PC-3 (cell line): ENCODE measurements around the gene HEXB. TPM values are rescaled to one million over a fixed set of nuclear protein-coding genes. Genes with fewer than 3 reads are reported as not detected.

Source experiments
- ATAC-seq: fragments of 200-7000 bp; cut with Tn5 transposase; 2 replicates; pipeline ENCODE4 v1.9.1; 2020; ENCODE audit warnings: mild to moderate bottlenecking, moderate library complexity
- BruUV-seq: library from RNA; stranded (reverse); fragments of 400-500 nt; replicated peaks from 2 replicates; lab custom pipeline; 2021; lab: Mats Ljungman, UMichigan
- CTCF ChIA-PET: fragments of 300-600 bp; sonication (Branson Sonifier 250); formaldehyde crosslinking; loops from one replicate; lab custom pipeline; 2022; ENCODE audit warnings: antibody characterized with exemption; lab: Charles Lee
- POLR2A ChIA-PET: fragments of 300-600 bp; sonication (Branson Sonifier 250); formaldehyde crosslinking; loops from one replicate; lab custom pipeline; 2022; ENCODE audit warnings: antibody characterized with exemption; ENCODE audit not compliant: unreplicated experiment; lab: Charles Lee
- DNase-seq: peaks from one replicate; pipeline ENCODE4 v3.0.0-alpha.2; 2015
- H2AFZ ChIP-seq: fragments of 300-600 bp; sonication (generic); 2 replicates; pipeline ENCODE4 v1.6.0; 2016; ENCODE audit warnings: antibody characterized with exemption, low read length
- H3F3A ChIP-seq: fragments of 300-600 bp; sonication (generic); one replicate; pipeline ENCODE4 v1.6.0; 2017; ENCODE audit warnings: antibody characterized with exemption, low read length, control low read depth, mild to moderate bottlenecking; ENCODE audit not compliant: unreplicated experiment
- H3K27ac ChIP-seq: fragments of 300-600 bp; sonication (generic); 2 replicates; pipeline ENCODE4 v1.5.1; 2016; ENCODE audit warnings: mild to moderate bottlenecking, low read length
- H3K27me3 ChIP-seq: fragments of 300-600 bp; sonication (generic); 2 replicates; pipeline ENCODE4 v1.6.1; 2016; ENCODE audit warnings: low read length, mixed read lengths
- H3K36me3 ChIP-seq: fragments of 300-600 bp; sonication (generic); 2 replicates; pipeline ENCODE4 v1.6.1; 2016; ENCODE audit warnings: low read depth, mixed run types, low read length, mixed read lengths
- H3K4me1 ChIP-seq: fragments of 300-600 bp; sonication (generic); 2 replicates; pipeline ENCODE4 v1.5.1; 2016; ENCODE audit warnings: low read length; ENCODE audit not compliant: insufficient read depth
- H3K4me2 ChIP-seq: fragments of 300-600 bp; sonication (generic); 2 replicates; pipeline ENCODE4 v1.6.0; 2016; ENCODE audit warnings: low read length
- H3K4me3 ChIP-seq: fragments of 300-600 bp; sonication (generic); 2 replicates; pipeline ENCODE4 v1.5.1; 2016; ENCODE audit warnings: mild to moderate bottlenecking, low read length, mixed read lengths
- H3K79me2 ChIP-seq: fragments of 300-600 bp; sonication (generic); 2 replicates; pipeline ENCODE4 v1.6.1; 2017; ENCODE audit warnings: low read length, mixed read lengths
- H3K9ac ChIP-seq: fragments of 300-600 bp; sonication (generic); 2 replicates; pipeline ENCODE4 v1.6.0; 2016; ENCODE audit warnings: mild to moderate bottlenecking, low read length
- H3K9me2 ChIP-seq: fragments of 300-600 bp; sonication (generic); replicated peaks from 2 replicates; pipeline ENCODE4 v1.6.1; 2016; ENCODE audit warnings: mixed run types, low read length, mixed read lengths
- H3K9me3 ChIP-seq: fragments of 300-600 bp; sonication (generic); 2 replicates; pipeline ENCODE4 v1.6.1; 2016; ENCODE audit warnings: low read length, mixed read lengths
- H4K20me1 ChIP-seq: fragments of 300-600 bp; sonication (generic); 2 replicates; pipeline ENCODE4 v1.6.1; 2016; ENCODE audit warnings: low read length, mixed read lengths
- CTCF ChIP-seq: fragments of 300-600 bp; sonication (generic); conservative IDR thresholded peaks from 2 replicates; pipeline ENCODE4 v1.5.1; 2017; ENCODE audit warnings: antibody characterized with exemption, low read depth, mild to moderate bottlenecking, low read length
- EZH2 ChIP-seq: fragments of 300-600 bp; sonication (generic); IDR thresholded peaks from one replicate; pipeline ENCODE4 v1.6.1; 2017; ENCODE audit warnings: antibody characterized with exemption, mild to moderate bottlenecking, low read length; ENCODE audit not compliant: unreplicated experiment
- EZH2phosphoT487 ChIP-seq: fragments of 300-600 bp; sonication (generic); IDR thresholded peaks from 2 replicates; pipeline ENCODE4 v1.6.1; 2018; ENCODE audit warnings: mild to moderate bottlenecking, antibody characterized with exemption, low read length, borderline replicate concordance
- intact Hi-C: fragments of 100-400 bp; cut with micrococcal nuclease; formaldehyde crosslinking; loops from 2 replicates; pipeline ENCODE4 v1.9.0; 2023
- total RNA-seq: library from RNA; depleted of rRNA; stranded (reverse); fragments of >200 nt; gene quantifications from 2 replicates; pipeline ENCODE4 v1.2.3, GENCODE V29; 2014

The HEXB gene
- total RNA-seq, 1 experiment from 2014 or later, result 91.5 TPM

- POLR2A ChIA-PET, result no interaction called here
- Histone ChIP-seq H3K27me3 (no peaks in the 10 kb centered on the region), H3K4me1 (peaks cover 69% of the 10 kb centered on the region), H3K79me2 (peaks cover 73% of the 10 kb centered on the region), H3K4me2 (peak overlapping the region; percentile 89), H3K9me2 (no peaks in the 10 kb centered on the region), H3F3A (peaks cover 19% of the 10 kb centered on the region), H3K9me3 (no peaks in the 10 kb centered on the region), H3K9ac (no peak overlapping the region), H3K4me3 (peak overlapping the region; percentile 91; the same call in 1 of the 2 replicates), H3K27ac (peak overlapping the region; percentile 33; the same call in 1 of the 2 replicates), H4K20me1 (peaks cover 40% of the 10 kb centered on the region), H3K36me3 (peaks cover 19% of the 10 kb centered on the region), H2AFZ (no peak overlapping the region)
- TF ChIP-seq EZH2 (no peak), EZH2phosphoT487 (no peak), CTCF (no peak)
- ATAC-seq, result no peak
- intact Hi-C loops, result no loop called here
- peak; percentile 89 for DNase-seq
- BruUV-seq, result no TSS peak
- CTCF ChIA-PET, result no interaction called here
Observed at GRCh38 chr5:74636552-74636951, 48.5 kb upstream of the HEXB start.

- CTCF ChIA-PET, result interaction anchor here (1.0 kb wide), 1 partner anchor 95 kb away, joined by 5 read pairs; no protein-coding TSS in a partner anchor
- no peaks in the 10 kb centered on the region for H3K9me3 ChIP-seq
- peak overlapping the region; percentile 78; the same call in 1 of the 2 replicates for H3K9ac ChIP-seq
- peaks cover 61% of the 10 kb centered on the region for H3K79me2 ChIP-seq
- no peak for TF ChIP-seq EZH2
- no peak for TF ChIP-seq EZH2phosphoT487
- TF ChIP-seq CTCF, result no peak
- H3K4me2 ChIP-seq, result peak overlapping the region; percentile 89
- peaks cover 69% of the 10 kb centered on the region for H3K4me1 ChIP-seq
- POLR2A ChIA-PET, result interaction anchor here (0.5 kb wide), 2 partner anchors 736 to 1026 kb away, joined by 4 read pairs; no protein-coding TSS in a partner anchor
- no peaks in the 10 kb centered on the region for H3K9me2 ChIP-seq
- H4K20me1 ChIP-seq, result peaks cover 37% of the 10 kb centered on the region
- no peaks in the 10 kb centered on the region for H3K27me3 ChIP-seq
- peak overlapping the region; percentile 69 for H3K27ac ChIP-seq
- H2AFZ ChIP-seq, result no peak overlapping the region
- intact Hi-C loops, result loop anchor here (1.0 to 2.0 kb wide), 3 partner anchors 8 to 140 kb away; no protein-coding TSS in a partner anchor
- peaks cover 8% of the 10 kb centered on the region for H3F3A ChIP-seq
- peaks cover 19% of the 10 kb centered on the region for H3K36me3 ChIP-seq
- ATAC-seq, result no peak
- peak overlapping the region; percentile 91 for H3K4me3 ChIP-seq
- DNase-seq, result no peak
- BruUV-seq, result TSS peak; percentile 19
Observed at GRCh38 chr5:74638544-74638969, 46.5 kb upstream of the HEXB start.
